ENCODE measurements around the gene LSM14A. TPM values are rescaled to one million over a fixed set of nuclear protein-coding genes. Genes with fewer than 3 reads are reported as not detected.
"Not testable (repeated sequence)": the region's sequence is repeated elsewhere in the genome, so short reads cannot be mapped to it uniquely, and the experiment has no call there.

The LSM14A gene
- total RNA-seq, 1 donor from 2014 or later = 54.3 TPM

DNA sequence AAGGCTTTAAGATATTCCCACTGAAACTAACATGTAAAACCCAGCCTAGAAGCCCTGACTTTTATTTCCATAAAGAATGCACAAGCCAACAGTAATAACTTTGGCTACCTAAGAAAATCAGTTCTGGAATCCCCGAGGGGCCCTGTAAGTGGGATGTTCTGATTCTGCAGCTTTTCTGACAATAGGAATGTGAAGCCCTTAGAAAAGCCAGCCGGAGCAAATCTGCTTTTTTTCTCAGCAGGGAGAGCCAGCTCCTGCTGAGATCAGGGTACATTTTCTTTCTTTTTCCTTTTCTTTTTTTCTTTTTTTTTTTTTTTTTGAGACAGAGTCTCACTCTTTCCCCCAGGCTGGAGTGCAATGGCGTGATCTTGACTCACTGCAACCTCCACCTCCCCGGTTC lies 74.0 kb downstream of the LSM14A start:
- Histone ChIP-seq H3K36me3 (ENCODE audit: control insufficient read depth in 3 of 3, insufficient read depth in 3 of 3, low read length in 3 of 3) (no peaks in the 10 kb centered on the region), H3K27me3 (ENCODE audit: control insufficient read depth in 3 of 3, insufficient read depth in 3 of 3, low read length in 3 of 3) (no peaks in the 10 kb centered on the region), H3K27ac (ENCODE audit: low read depth, low read length) (no peak overlapping the region), H3K4me1 (ENCODE audit: control insufficient read depth in 3 of 3, insufficient read depth in 3 of 3, low read length in 3 of 3) (peaks cover 0 to 10% (median 7%) of the 10 kb centered on the region in 3 donors), H3K9me3 (ENCODE audit: control insufficient read depth in 3 of 3, low read length in 3 of 3) (no peaks in the 10 kb centered on the region), H3K9ac (ENCODE audit: low read depth in 1 of 3, low read length in 3 of 3) (no peak overlapping the region), H3K4me3 (ENCODE audit: low read length in 3 of 3) (no peak overlapping the region)

DNA sequence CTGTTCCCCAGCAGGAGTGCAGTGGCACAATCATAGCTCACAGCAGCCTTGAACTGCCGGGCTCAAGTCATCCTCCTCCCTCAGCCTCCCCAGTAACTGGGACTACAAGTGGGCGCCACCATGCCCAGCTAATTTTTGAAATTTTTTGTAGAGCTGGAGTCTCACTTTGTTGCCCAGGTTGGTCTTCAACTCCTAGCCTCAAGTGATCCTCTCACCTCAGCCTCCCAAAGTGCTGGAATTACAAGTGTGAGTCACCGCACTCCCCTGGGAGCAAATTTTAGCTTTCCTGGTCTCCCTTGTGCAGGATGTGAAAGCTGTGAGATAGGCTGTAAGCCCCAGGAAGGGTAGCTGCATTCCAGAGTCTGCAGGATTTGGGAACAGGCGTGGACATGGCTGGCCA lies 76.6 kb downstream of the LSM14A start:
- Histone ChIP-seq H3K27ac (ENCODE audit: low read depth, low read length) (no peak overlapping the region), H3K4me1 (ENCODE audit: control insufficient read depth in 3 of 3, insufficient read depth in 3 of 3, low read length in 3 of 3) (peaks cover 0 to 8% (median 6%) of the 10 kb centered on the region in 3 donors), H3K9me3 (ENCODE audit: control insufficient read depth in 3 of 3, low read length in 3 of 3) (no peaks in the 10 kb centered on the region), H3K36me3 (ENCODE audit: control insufficient read depth in 3 of 3, insufficient read depth in 3 of 3, low read length in 3 of 3) (no peaks in the 10 kb centered on the region), H3K27me3 (ENCODE audit: control insufficient read depth in 3 of 3, insufficient read depth in 3 of 3, low read length in 3 of 3) (no peaks in the 10 kb centered on the region), H3K4me3 (ENCODE audit: low read length in 3 of 3) (no peak overlapping the region), H3K9ac (ENCODE audit: low read depth in 1 of 3, low read length in 3 of 3) (no peak overlapping the region)

GRCh38 chr19:34253167-34253566 lies 80.9 kb downstream of the LSM14A start:
- not testable (repeated sequence) for H3K9me3 ChIP-seq (ENCODE audit: control insufficient read depth in 3 of 3, low read length in 3 of 3); H3K4me3 ChIP-seq (ENCODE audit: low read length in 3 of 3); H3K27ac ChIP-seq (ENCODE audit: low read depth, low read length); H3K9ac ChIP-seq (ENCODE audit: low read depth in 1 of 3, low read length in 3 of 3); H3K27me3 ChIP-seq (ENCODE audit: control insufficient read depth in 3 of 3, insufficient read depth in 3 of 3, low read length in 3 of 3); H3K36me3 ChIP-seq (ENCODE audit: control insufficient read depth in 3 of 3, insufficient read depth in 3 of 3, low read length in 3 of 3)
- H3K4me1 ChIP-seq (ENCODE audit: control insufficient read depth in 3 of 3, insufficient read depth in 3 of 3, low read length in 3 of 3) = peaks cover 13 to 23% (median 20%) of the 10 kb centered on the region in 3 donors

GRCh38 chr19:34253681-34254045 lies 81.4 kb downstream of the LSM14A start:
- H3K36me3 ChIP-seq (ENCODE audit: control insufficient read depth in 3 of 3, insufficient read depth in 3 of 3, low read length in 3 of 3); H3K9me3 ChIP-seq (ENCODE audit: control insufficient read depth in 3 of 3, low read length in 3 of 3); H3K27me3 ChIP-seq (ENCODE audit: control insufficient read depth in 3 of 3, insufficient read depth in 3 of 3, low read length in 3 of 3): not testable (repeated sequence)
- Histone ChIP-seq H3K27ac (ENCODE audit: low read depth, low read length) (peak overlapping the region; percentile 95), H3K9ac (ENCODE audit: low read depth in 1 of 3, low read length in 3 of 3) (peak overlapping the region; percentile 88 to 98 (median 96)), H3K4me3 (ENCODE audit: low read length in 3 of 3) (peak overlapping the region; percentile 88 to 90 (median 89)), H3K4me1 (ENCODE audit: control insufficient read depth in 3 of 3, insufficient read depth in 3 of 3, low read length in 3 of 3) (peaks cover 13 to 24% (median 20%) of the 10 kb centered on the region in 3 donors)

GRCh38 chr19:34254046-34254697 lies 81.9 kb downstream of the LSM14A start, which contains the start of gene GARRE1:
Gene GARRE1 (plus strand): TSS chr19:34254554. CDS start chr19:34300474, 45,920 bp downstream.
- Histone ChIP-seq H3K4me3 (ENCODE audit: low read length in 3 of 3) (peak within 1 kb of the TSS; percentile 88 to 90 (median 89)), H3K4me1 (ENCODE audit: control insufficient read depth in 3 of 3, insufficient read depth in 3 of 3, low read length in 3 of 3) (peaks cover 13 to 26% (median 21%) of the 10 kb centered on the region in 3 donors), H3K36me3 (ENCODE audit: control insufficient read depth in 3 of 3, insufficient read depth in 3 of 3, low read length in 3 of 3) (no peaks in the 10 kb centered on the region), H3K9me3 (ENCODE audit: control insufficient read depth in 3 of 3, low read length in 3 of 3) (no peaks in the 10 kb centered on the region), H3K9ac (ENCODE audit: low read depth in 1 of 3, low read length in 3 of 3) (peak within 1 kb of the TSS; percentile 88 to 98 (median 96)), H3K27me3 (ENCODE audit: control insufficient read depth in 3 of 3, insufficient read depth in 3 of 3, low read length in 3 of 3) (no peaks in the 10 kb centered on the region), H3K27ac (ENCODE audit: low read depth, low read length) (peak within 1 kb of the TSS; percentile 95)

DNA sequence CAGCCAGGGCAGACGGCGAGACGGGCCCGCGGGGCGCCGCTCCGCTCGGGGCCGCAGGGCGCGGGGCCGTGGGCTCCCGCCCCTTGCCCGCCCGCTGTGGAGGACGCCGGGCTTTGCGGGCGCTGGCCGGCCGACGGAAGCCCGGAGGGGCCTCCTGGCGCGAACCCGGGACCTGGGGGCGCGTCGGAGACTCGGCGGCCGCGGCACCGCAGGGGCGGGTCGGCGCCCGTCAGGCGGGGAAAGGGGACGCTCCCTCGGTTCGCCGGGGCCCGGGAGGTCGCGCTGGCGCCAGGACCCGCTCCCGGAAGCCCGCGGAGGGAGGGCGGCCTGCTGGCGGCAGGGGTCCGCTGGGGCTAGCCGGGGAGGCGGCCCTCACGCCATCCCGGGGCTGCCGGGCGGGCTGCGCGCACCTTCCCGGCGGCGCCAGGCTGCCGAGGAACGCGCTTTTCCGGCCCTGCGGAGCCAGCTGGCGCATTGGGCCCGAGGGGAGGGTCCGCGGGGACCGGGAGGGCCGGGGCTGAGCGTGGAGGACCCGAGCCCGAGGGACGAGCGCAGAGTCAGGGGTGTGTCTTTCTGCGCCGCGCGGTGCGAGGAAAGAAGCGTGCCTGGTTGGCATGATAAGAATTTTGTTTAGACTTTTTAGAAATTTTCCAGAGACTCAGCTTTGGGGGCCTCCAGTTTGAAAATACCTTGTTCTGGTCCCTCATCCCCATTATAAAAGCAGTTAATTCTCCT lies 82.6 kb downstream of the LSM14A start:
- Histone ChIP-seq H3K9me3 (ENCODE audit: control insufficient read depth in 3 of 3, low read length in 3 of 3) (no peaks in the 10 kb centered on the region), H3K27me3 (ENCODE audit: control insufficient read depth in 3 of 3, insufficient read depth in 3 of 3, low read length in 3 of 3) (no peaks in the 10 kb centered on the region), H3K36me3 (ENCODE audit: control insufficient read depth in 3 of 3, insufficient read depth in 3 of 3, low read length in 3 of 3) (no peaks in the 10 kb centered on the region), H3K9ac (ENCODE audit: low read depth in 1 of 3, low read length in 3 of 3) (peak overlapping the region; percentile 70 to 88 (median 79)), H3K27ac (ENCODE audit: low read depth, low read length) (peak overlapping the region; percentile 80), H3K4me1 (ENCODE audit: control insufficient read depth in 3 of 3, insufficient read depth in 3 of 3, low read length in 3 of 3) (peaks cover 17 to 28% (median 27%) of the 10 kb centered on the region in 3 donors), H3K4me3 (ENCODE audit: low read length in 3 of 3) (peak overlapping the region; percentile 77 to 89 (median 80))

GRCh38 chr19:34255546-34255945 lies 83.2 kb downstream of the LSM14A start:
- Histone ChIP-seq H3K4me3 (ENCODE audit: low read length in 3 of 3) (peak overlapping the region; percentile 77 to 89 (median 80)), H3K9me3 (ENCODE audit: control insufficient read depth in 3 of 3, low read length in 3 of 3) (no peaks in the 10 kb centered on the region), H3K4me1 (ENCODE audit: control insufficient read depth in 3 of 3, insufficient read depth in 3 of 3, low read length in 3 of 3) (peaks cover 17 to 30% (median 28%) of the 10 kb centered on the region in 3 donors), H3K36me3 (ENCODE audit: control insufficient read depth in 3 of 3, insufficient read depth in 3 of 3, low read length in 3 of 3) (no peaks in the 10 kb centered on the region), H3K27ac (ENCODE audit: low read depth, low read length) (peak overlapping the region; percentile 80), H3K9ac (ENCODE audit: low read depth in 1 of 3, low read length in 3 of 3) (peak overlapping the region; percentile 70 to 88 (median 79)), H3K27me3 (ENCODE audit: control insufficient read depth in 3 of 3, insufficient read depth in 3 of 3, low read length in 3 of 3) (no peaks in the 10 kb centered on the region)

DNA sequence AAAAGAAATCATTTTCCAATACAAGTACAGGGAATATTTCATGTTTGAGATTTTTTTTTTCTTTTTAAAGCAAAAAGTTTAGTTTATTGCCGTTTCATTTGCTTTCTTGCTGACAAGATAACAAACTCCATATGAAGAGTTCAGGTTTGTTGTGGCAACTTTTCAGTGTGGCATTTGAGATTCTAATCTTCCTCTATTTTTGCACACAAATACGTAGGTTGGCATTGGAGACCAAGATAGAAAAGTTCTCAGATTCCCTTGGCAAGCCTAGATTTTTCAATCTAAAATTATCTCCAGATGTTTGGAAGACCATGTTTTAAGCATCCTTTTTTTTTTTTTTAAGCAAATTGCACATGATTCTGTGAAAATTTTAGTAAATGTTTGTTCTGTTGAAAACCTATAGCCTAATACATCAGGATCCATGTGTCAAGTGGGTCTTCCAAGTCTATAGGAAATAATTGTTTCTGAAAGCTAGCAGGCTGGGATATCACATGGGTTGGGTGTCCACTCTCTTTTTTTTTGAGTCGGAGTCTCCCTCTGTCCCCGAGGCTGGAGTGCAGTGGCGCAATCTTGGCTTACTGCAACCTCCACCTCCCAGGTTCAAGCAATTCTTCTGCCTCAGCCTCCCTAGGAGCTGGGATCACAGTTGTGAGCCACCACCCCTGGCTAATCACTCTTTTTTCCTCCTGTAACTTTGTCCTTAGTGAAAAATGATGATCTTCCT lies 84.7 kb downstream of the LSM14A start:
- Histone ChIP-seq H3K36me3 (ENCODE audit: control insufficient read depth in 3 of 3, insufficient read depth in 3 of 3, low read length in 3 of 3) (no peaks in the 10 kb centered on the region), H3K9me3 (ENCODE audit: control insufficient read depth in 3 of 3, low read length in 3 of 3) (no peaks in the 10 kb centered on the region), H3K9ac (ENCODE audit: low read depth in 1 of 3, low read length in 3 of 3) (peak overlapping the region; percentile 20 to 54 (median 38)), H3K4me1 (ENCODE audit: control insufficient read depth in 3 of 3, insufficient read depth in 3 of 3, low read length in 3 of 3) (peaks cover 31 to 45% (median 42%) of the 10 kb centered on the region in 3 donors), H3K4me3 (ENCODE audit: low read length in 3 of 3) (peak overlapping the region in 1 of 3 donors; percentile 14), H3K27ac (ENCODE audit: low read depth, low read length) (peak overlapping the region; percentile 44), H3K27me3 (ENCODE audit: control insufficient read depth in 3 of 3, insufficient read depth in 3 of 3, low read length in 3 of 3) (no peaks in the 10 kb centered on the region)

DNA sequence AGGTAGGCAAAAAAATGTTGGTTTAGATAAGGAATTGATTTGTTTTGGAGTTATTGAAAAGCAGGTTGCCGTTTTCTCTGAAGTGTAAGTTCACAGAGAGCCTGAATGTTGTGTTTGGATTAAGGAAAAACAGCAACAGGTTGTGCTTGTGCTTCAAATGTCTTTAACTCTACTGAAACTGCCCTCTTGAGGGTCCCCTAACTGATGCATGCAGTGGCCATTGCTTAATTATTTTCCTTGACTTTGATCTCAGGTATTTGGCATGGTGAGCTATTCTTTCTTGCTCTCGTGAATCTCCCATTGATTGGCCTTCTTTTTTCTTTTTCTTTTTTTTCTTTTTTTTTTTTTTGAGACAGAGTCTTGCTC lies 85.2 kb downstream of the LSM14A start:
- Histone ChIP-seq H3K4me3 (ENCODE audit: low read length in 3 of 3) (peak overlapping the region in 1 of 3 donors; percentile 14), H3K4me1 (ENCODE audit: control insufficient read depth in 3 of 3, insufficient read depth in 3 of 3, low read length in 3 of 3) (peaks cover 31 to 48% (median 42%) of the 10 kb centered on the region in 3 donors), H3K9me3 (ENCODE audit: control insufficient read depth in 3 of 3, low read length in 3 of 3) (no peaks in the 10 kb centered on the region), H3K9ac (ENCODE audit: low read depth in 1 of 3, low read length in 3 of 3) (no peak overlapping the region), H3K27ac (ENCODE audit: low read depth, low read length) (peak overlapping the region; percentile 44), H3K36me3 (ENCODE audit: control insufficient read depth in 3 of 3, insufficient read depth in 3 of 3, low read length in 3 of 3) (no peaks in the 10 kb centered on the region), H3K27me3 (ENCODE audit: control insufficient read depth in 3 of 3, insufficient read depth in 3 of 3, low read length in 3 of 3) (no peaks in the 10 kb centered on the region)

Measured in skeletal muscle tissue (tissue), 4 donors.